Ectodermal cell (in vitro differentiated cells): Measurements from ENCODE around the gene CST5. TPM values are rescaled to one million over a fixed set of nuclear protein-coding genes. Genes with fewer than 3 reads are reported as not detected.

ENCODE experiments used
- H3K27ac ChIP-seq: 2 replicates; pipeline ENCODE4 v1.7.0; 2013; ENCODE audit warnings: mild to moderate bottlenecking, low read depth, low read length; ENCODE audit not compliant: insufficient read depth, poor library complexity, severe bottlenecking
- H3K27me3 ChIP-seq: 2 replicates; pipeline ENCODE4 v1.7.0; 2013; ENCODE audit warnings: mild to moderate bottlenecking, low read length; ENCODE audit not compliant: insufficient read depth, control insufficient read depth, poor library complexity, severe bottlenecking
- H3K36me3 ChIP-seq: one replicate; pipeline ENCODE4 v1.7.0; 2013; ENCODE audit warnings: low read length; ENCODE audit not compliant: control insufficient read depth, insufficient read depth
- H3K4me1 ChIP-seq: one replicate; pipeline ENCODE4 v1.7.0; 2013; ENCODE audit warnings: low read length; ENCODE audit not compliant: control insufficient read depth, insufficient read depth
- H3K4me3 ChIP-seq: 2 replicates; pipeline ENCODE4 v1.7.0; 2013; ENCODE audit warnings: low read depth, low read length, control low read depth; ENCODE audit not compliant: insufficient read depth
- H3K9me3 ChIP-seq: 2 replicates; pipeline ENCODE4 v1.7.0; 2013; ENCODE audit warnings: mild to moderate bottlenecking, low read length, moderate library complexity; ENCODE audit not compliant: control insufficient read depth
- WGBS, 2 experiments: methylation state at CpG; one replicate each; pipeline ENCODE4 v1.1.7; 2013; ENCODE audit warnings: missing lambda C conversion rate in 2 of 2; 5-methylcytosine and 5-hydroxymethylcytosine counted together
- polyA plus RNA-seq, 4 experiments: library from polyadenylated mRNA; stranded (reverse); fragments of 50-300 nt; gene quantifications; one replicate each; pipeline ENCODE4 v1.2.3, GENCODE V29; 2013

CST5 gene, protein sequence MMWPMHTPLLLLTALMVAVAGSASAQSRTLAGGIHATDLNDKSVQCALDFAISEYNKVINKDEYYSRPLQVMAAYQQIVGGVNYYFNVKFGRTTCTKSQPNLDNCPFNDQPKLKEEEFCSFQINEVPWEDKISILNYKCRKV
- not detected for polyA plus RNA-seq (2013, experiment 1 of 4)
- not detected for polyA plus RNA-seq (2013, experiment 2 of 4)
- not detected for polyA plus RNA-seq (2013, experiment 3 of 4)
- not detected for polyA plus RNA-seq (2013, experiment 4 of 4)

DNA sequence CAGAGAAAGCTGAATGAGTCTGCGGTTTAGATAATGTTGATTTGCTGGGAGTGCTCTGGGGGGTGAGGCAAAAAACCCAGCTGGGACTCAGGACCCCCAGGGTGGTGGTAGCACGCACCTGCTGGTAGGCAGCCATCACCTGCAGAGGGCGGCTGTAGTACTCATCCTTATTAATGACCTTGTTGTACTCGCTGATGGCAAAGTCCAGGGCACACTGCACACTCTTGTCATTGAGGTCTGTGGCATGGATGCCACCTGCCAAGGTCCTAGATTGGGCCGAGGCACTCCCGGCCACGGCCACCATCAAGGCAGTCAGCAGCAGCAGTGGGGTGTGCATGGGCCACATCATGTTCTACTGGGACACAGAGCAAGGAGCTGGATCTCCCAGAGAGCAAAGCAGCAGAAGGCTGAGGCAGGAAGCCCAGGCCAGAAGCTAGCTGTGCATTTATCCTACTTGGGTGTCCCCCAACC lies at the start of gene CST5:
Gene CST5, minus strand, starts transcription at position 421 of the 471 bp plus-strand sequence. Its CDS starts 72 bp downstream, at position 349.
- H3K4me1 ChIP-seq: no peaks in the 10 kb centered on the region
- H3K27ac ChIP-seq: no peak within 1 kb of the TSS
- 91 to 94% methylated on average over 7 of the region's 7 CpGs for WGBS, 2 experiments
- H3K36me3 ChIP-seq: no peaks in the 10 kb centered on the region
- no peaks in the 10 kb centered on the region for H3K9me3 ChIP-seq
- H3K4me3 ChIP-seq: no peak within 1 kb of the TSS
- no peaks in the 10 kb centered on the region for H3K27me3 ChIP-seq

DNA sequence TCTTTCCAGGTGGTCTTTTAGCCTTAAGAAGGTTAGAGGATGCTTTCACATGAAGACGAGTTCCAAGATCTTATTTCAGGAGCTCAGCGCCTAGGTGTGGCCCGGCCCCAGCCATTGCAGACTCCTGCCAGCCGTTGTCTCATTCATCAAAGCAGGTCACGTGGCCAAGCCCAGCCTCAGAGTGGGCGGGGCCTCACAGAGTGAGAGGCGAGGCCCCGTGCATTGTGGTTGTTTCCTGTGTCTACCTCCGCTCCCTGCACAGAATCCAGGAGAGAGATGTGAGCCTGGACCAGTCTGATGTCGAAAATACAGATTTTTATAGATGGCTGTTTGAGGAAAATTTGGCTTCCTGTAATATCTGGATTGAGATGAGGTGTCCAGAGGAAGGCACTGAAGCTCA lies 49.2 kb upstream of the CST5 start:
- Histone ChIP-seq H3K4me1 (no peaks in the 10 kb centered on the region), H3K9me3 (no peaks in the 10 kb centered on the region), H3K27ac (no peak overlapping the region), H3K27me3 (no peaks in the 10 kb centered on the region), H3K4me3 (no peak overlapping the region), H3K36me3 (no peaks in the 10 kb centered on the region)
- WGBS, 2 experiments: 89 to 91% methylated on average over 10 of the region's 10 CpGs

DNA sequence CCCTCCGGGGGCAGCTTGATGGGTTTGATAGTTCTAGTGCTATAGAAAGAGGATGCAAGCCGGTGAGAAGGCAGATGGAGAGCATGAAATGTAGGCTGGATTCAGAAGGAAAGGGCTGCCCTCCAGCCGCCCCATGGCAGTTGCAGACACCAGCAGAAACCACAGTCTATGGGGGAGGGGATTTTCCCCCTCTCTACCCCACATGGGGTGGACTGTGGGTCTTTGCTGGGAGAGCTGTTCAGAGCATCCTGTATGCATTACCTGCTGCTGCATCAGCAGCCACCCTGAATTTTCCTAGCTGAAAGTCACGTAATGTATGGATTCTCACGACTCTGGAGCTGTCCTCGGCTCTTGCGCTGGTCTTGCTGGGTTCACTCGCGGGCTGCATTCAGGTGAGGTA lies 48.8 kb upstream of the CST5 start:
- no peaks in the 10 kb centered on the region for H3K9me3 ChIP-seq
- 94 to 96% methylated on average over 9 of the region's 9 CpGs for WGBS, 2 experiments

DNA sequence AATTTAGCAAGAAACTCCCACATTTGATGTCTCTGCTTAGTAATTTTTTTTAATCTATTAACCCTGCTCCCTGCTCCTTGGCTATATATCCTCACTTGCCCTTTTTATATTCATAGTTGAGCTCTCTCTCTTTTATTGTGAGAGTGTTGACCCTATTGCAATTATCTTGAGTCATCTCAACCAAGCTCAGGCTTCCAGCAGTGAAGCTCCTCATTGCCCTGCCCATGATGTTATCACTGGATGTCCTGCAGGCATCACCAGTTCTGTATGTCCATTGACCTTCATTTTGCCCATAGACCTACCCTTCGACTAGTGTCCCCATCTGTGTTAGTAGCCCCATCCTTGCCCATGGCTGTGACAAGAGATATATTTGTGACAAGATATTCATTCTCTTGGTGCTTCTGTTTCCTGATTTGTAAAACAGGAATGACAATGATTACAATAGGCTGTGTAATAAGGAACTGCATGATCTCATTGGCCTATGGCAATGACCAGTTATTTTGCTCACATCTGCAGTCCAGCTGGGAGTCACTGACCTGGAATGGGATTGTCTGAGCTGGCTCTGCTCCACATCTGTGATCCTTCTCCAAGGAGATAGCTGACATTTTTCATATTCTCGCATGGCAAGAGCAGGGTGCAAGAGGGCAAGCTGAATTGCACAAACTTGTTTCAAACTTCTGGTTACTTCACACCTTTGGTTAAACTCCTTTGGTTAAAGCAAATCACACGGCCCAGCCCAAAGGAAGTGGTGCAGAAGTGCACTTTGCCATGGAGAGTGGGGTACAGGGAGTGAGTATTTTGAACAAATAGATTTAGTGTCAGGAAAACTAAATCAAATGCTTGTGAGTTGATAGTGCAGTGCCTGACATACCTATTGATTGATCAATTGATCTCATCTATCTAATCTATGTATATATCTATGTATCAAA lies 47.7 kb upstream of the CST5 start:
- H3K9me3 ChIP-seq: no peaks in the 10 kb centered on the region
- H3K4me1 ChIP-seq: no peaks in the 10 kb centered on the region
- H3K27me3 ChIP-seq: no peaks in the 10 kb centered on the region
- H3K4me3 ChIP-seq: no peak overlapping the region
- no peak overlapping the region for H3K27ac ChIP-seq
- 60 to 62% methylated on average over 3 of the region's 3 CpGs for WGBS, 2 experiments
- no peaks in the 10 kb centered on the region for H3K36me3 ChIP-seq

More for the DNA sequence above, 48.8 kb upstream of the CST5 start:
- H3K27me3 ChIP-seq: no peaks in the 10 kb centered on the region
- no peaks in the 10 kb centered on the region for H3K36me3 ChIP-seq
- H3K27ac ChIP-seq: no peak overlapping the region
- H3K4me1 ChIP-seq: no peaks in the 10 kb centered on the region
- no peak overlapping the region for H3K4me3 ChIP-seq

DNA sequence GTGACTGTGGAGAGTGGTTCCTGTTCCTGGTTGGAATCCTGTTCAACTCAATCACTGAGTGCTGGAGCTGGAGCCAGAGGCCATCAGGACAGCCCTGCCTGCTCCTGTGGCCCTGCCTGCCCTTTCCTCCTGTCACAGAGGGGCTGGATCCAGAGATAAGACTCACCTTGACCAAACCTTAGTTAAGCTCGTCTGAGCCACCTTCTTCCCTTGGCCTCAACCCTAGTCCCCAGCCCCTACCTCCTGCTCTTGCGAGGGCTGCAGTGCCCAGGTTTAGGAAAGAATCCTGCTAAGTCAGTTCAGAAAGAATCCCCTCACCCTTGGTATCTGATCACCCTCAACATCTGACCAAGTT lies 47.0 kb upstream of the CST5 start:
- no peaks in the 10 kb centered on the region for H3K36me3 ChIP-seq
- no peak overlapping the region for H3K27ac ChIP-seq
- H3K4me1 ChIP-seq: no peaks in the 10 kb centered on the region
- H3K4me3 ChIP-seq: no peak overlapping the region
- no peaks in the 10 kb centered on the region for H3K27me3 ChIP-seq
- no peaks in the 10 kb centered on the region for H3K9me3 ChIP-seq
- WGBS, 2 experiments: 93 to 95% methylated on average over 2 of the region's 2 CpGs

DNA sequence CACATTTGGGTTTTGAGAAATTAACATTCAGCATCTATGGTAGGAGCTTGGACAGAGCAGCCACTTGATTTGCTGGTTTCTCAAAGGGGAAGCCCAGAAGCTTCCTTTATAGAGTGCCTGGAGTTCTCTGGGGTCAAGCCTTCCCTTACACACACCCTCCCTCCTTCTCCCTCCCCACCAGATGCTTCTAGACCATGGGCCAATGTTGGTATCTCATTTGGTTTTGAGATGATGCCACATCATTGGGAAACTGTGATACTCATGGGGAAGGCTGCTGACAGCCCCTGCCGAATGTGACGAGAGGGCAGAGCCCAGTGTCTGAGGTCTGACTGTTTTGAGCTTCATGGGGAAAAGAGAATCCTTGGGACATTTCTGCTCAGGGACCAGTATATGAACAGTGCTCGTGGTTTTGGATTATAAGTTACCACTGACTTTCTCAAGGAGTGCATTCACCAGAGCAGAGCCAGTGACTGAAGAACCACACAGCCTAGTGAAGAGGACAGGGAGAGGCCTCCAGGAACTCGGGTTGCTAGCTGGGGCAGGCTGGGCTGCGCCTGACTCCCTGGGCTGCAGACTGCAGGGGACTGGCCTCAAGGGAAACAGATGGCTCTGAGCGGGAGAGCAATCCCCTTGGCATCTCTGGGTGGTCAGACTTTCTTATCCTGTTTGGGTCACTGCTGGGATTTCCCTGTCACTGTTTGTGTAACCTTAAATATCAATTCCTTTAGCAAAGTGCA lies 46.4 kb upstream of the CST5 start:
- Histone ChIP-seq H3K36me3 (no peaks in the 10 kb centered on the region), H3K9me3 (no peaks in the 10 kb centered on the region), H3K4me3 (no peak overlapping the region), H3K27me3 (no peaks in the 10 kb centered on the region), H3K27ac (no peak overlapping the region), H3K4me1 (no peaks in the 10 kb centered on the region)
- 87 to 96% methylated on average over 6 of the region's 6 CpGs for WGBS, 2 experiments

DNA sequence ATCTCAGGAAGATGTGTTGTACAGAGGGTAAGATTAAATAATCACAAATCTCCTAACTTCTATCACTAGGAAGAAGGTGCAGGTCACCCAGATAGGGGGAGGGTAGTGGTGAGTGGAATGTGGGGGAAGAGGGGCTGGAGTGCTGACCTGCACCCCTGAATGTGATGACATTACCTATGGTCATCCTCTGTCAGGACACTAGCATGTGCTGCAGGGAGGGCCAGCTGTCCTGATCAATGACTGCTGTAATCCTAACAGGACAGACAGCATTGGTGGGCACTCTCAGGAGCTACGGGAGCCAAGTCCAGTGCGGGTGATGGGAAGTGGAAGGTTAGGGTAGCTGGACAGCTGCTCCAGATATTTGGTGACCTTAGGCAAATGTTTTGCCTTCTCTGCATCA lies 45.2 kb upstream of the CST5 start:
- no peak overlapping the region for H3K27ac ChIP-seq
- no peak overlapping the region for H3K4me3 ChIP-seq
- no peaks in the 10 kb centered on the region for H3K36me3 ChIP-seq
- 95 to 96% methylated on average over 2 of the region's 2 CpGs for WGBS, 2 experiments
- no peaks in the 10 kb centered on the region for H3K4me1 ChIP-seq
- H3K27me3 ChIP-seq: no peaks in the 10 kb centered on the region
- no peaks in the 10 kb centered on the region for H3K9me3 ChIP-seq

DNA sequence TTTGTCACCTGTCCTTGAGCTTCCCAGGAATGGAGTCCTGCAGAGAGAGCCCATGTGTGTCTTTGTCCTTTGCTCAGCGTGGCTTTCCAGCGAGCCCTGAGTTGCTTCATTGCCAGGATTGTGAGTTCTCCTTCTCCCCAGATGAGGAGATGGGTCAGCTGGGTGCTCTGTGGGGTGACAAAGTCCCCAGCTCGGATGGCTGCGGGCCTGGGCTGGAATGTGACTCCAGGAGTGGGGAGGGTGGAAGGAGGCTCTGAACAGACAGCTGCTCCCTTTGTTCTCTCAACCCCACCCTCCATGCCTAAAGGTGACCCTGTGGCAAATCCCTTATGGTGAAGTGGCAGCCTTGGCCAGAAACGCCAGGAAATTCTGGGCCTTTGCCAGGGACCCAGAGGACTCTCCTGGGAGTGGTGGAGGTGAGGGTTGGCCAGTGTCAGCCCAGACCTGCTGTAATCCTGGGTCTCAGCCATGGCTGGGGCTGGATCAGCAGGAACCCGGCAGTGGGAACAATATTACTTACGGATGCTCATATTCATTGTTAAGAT lies 44.4 kb upstream of the CST5 start:
- Histone ChIP-seq H3K9me3 (no peaks in the 10 kb centered on the region), H3K36me3 (no peaks in the 10 kb centered on the region), H3K27me3 (no peaks in the 10 kb centered on the region), H3K27ac (no peak overlapping the region), H3K4me3 (no peak overlapping the region), H3K4me1 (no peaks in the 10 kb centered on the region)
- 85 to 86% methylated on average over 7 of the region's 7 CpGs for WGBS, 2 experiments

DNA sequence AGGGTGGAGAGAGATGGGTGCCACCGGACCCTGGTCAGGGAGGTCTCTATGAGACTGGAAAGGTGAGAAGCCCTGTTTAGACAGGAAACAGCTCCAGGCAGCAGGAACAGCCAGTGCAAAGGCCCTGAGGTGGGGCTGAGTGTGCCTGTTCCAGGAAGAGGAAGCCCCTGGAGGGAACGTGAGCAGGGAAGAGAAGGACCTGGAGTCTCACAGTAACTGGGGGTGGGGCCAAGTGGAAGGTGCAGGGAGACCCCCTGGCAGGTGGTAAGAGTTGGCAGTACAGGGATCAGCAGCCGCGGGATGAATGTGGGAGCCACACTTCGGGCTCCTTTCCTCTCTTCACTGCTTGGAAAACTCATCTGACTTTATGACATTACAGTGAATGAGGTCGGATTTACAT lies 43.8 kb upstream of the CST5 start:
- Histone ChIP-seq H3K27ac (no peak overlapping the region), H3K9me3 (no peaks in the 10 kb centered on the region), H3K4me3 (no peak overlapping the region), H3K27me3 (no peaks in the 10 kb centered on the region), H3K36me3 (no peaks in the 10 kb centered on the region), H3K4me1 (no peaks in the 10 kb centered on the region)
- WGBS, 2 experiments: 91 to 92% methylated on average over 6 of the region's 6 CpGs
